K562 (cell line): ENCODE measurements around the gene DSCAM. TPM values are rescaled to one million over a fixed set of nuclear protein-coding genes. Genes with fewer than 3 reads are reported as not detected.

Source experiments
- ATAC-seq: fragments of 200-7000 bp; cut with Tn5 transposase; 3 replicates; pipeline ENCODE4 v1.9.1; 2020; ENCODE audit warnings: moderate library complexity
- BruUV-seq: library from RNA; stranded (reverse); fragments of 400-500 nt; replicated peaks from 2 replicates; lab custom pipeline; 2021; lab: Mats Ljungman, UMichigan
- CTCF ChIA-PET: fragments of 300-600 bp; formaldehyde crosslinking; extraction: SDS; loops from one replicate; lab custom pipeline; 2021; ENCODE audit warnings: low intra/inter-chr PET ratio; lab: Yijun Ruan, JAX
- POLR2A ChIA-PET: fragments of 300-600, 350-650 bp; sonication (Branson Sonifier 250); formaldehyde crosslinking; extraction: SDS; loops from one replicate; lab custom pipeline; 2021; ENCODE audit warnings: antibody characterized with exemption, inconsistent platforms; lab: Yijun Ruan, JAX
- DNase-seq, 4 experiments: peaks; one replicate each; pipeline versions ENCODE4 v3.0.0 to v3.0.0-alpha.2; 2011 to 2018; ENCODE audit warnings: low spot score in 3 of 4, mixed read lengths in 3 of 4; ENCODE audit errors: extremely low read depth in 1 of 4
- FAIRE-seq: peaks from 2 replicates; lab custom pipeline; 2011; peaks lifted over from hg19 to GRCh38; lab: Jason Lieb, UNC
- H2AFZ ChIP-seq: 2 replicates; pipeline ENCODE4 v1.6.0; 2011; ENCODE audit warnings: low read depth, low read length, control low read depth, inconsistent platforms
- H3K27ac ChIP-seq: fragments of 200-600 bp; 3 replicates; pipeline ENCODE4 v1.8.0; 2011; ENCODE audit warnings: low read depth, mild to moderate bottlenecking, control low read depth, inconsistent platforms, low read length, moderate library complexity, mixed read lengths; ENCODE audit errors: extremely low read depth
- H3K27me3 ChIP-seq, 2 experiments: fragments of 300-600 bp in 1 of 2; 2 replicates in 1 of 2; 3 replicates in 1 of 2; pipeline versions ENCODE4 v1.6.0 to v1.8.0; 2011; ENCODE audit warnings: inconsistent platforms in 2 of 2, low read length in 2 of 2, mild to moderate bottlenecking in 1 of 2, mixed read lengths in 1 of 2, moderate library complexity in 1 of 2; ENCODE audit not compliant: control insufficient read depth in 2 of 2, insufficient read depth in 2 of 2
- H3K36me3 ChIP-seq: fragments of 300-600 bp; 3 replicates; pipeline ENCODE4 v1.8.0; 2011; ENCODE audit warnings: mild to moderate bottlenecking, low read length, inconsistent platforms; ENCODE audit not compliant: control insufficient read depth, insufficient read depth
- H3K4me1 ChIP-seq, 2 experiments: fragments of 200-600 bp in 1 of 2; replicated peaks in 1 of 2; 2 replicates in 1 of 2; 3 replicates in 1 of 2; pipeline versions ENCODE4 v1.5.1 to v1.8.0; 2011; ENCODE audit warnings: inconsistent platforms in 2 of 2, low read length in 2 of 2, mild to moderate bottlenecking in 1 of 2, mixed read lengths in 1 of 2, moderate library complexity in 1 of 2; ENCODE audit not compliant: control insufficient read depth in 2 of 2, insufficient read depth in 2 of 2
- H3K4me2 ChIP-seq: 2 replicates; pipeline ENCODE4 v1.6.1; 2011; ENCODE audit warnings: low read length, control low read depth, inconsistent platforms, mixed read lengths; ENCODE audit not compliant: insufficient read depth
- H3K4me3 ChIP-seq: fragments of 200-600 bp; sonication (generic), shearing (Covaris generic); 2 replicates; pipeline ENCODE4 v1.5.1; 2016; ENCODE audit warnings: control low read depth, inconsistent platforms
- H3K79me2 ChIP-seq: fragments of 200-600 bp; 3 replicates; pipeline ENCODE4 v1.8.0; 2011; ENCODE audit warnings: low read length, inconsistent platforms; ENCODE audit not compliant: control insufficient read depth, insufficient read depth
- H3K9ac ChIP-seq, 2 experiments: 2 replicates each; pipeline versions ENCODE4 v1.6.0 to v1.6.1; 2011; ENCODE audit warnings: low read depth in 2 of 2, low read length in 2 of 2, control low read depth in 1 of 2, inconsistent platforms in 1 of 2, mild to moderate bottlenecking in 1 of 2, mixed read lengths in 1 of 2; ENCODE audit not compliant: insufficient read depth in 1 of 2
- H3K9me1 ChIP-seq: one replicate; pipeline ENCODE4 v1.6.0; 2011; ENCODE audit warnings: inconsistent platforms, mild to moderate bottlenecking, low read length, moderate library complexity; ENCODE audit not compliant: control insufficient read depth, insufficient read depth
- H3K9me3 ChIP-seq: replicated peaks from 2 replicates; pipeline ENCODE4 v1.5.1; 2011; ENCODE audit warnings: low read depth, low read length, inconsistent platforms; ENCODE audit not compliant: control insufficient read depth, insufficient read depth
- H4K20me1 ChIP-seq: replicated peaks from 2 replicates; pipeline ENCODE4 v1.6.1; 2011; ENCODE audit warnings: low read length, inconsistent platforms, mixed read lengths; ENCODE audit not compliant: control insufficient read depth, insufficient read depth
- CEBPB ChIP-seq: fragments of 450-650 bp; IDR thresholded peaks from 2 replicates; pipeline ENCODE4 v1.6.1; 2016; ENCODE audit warnings: missing genetic modification characterization, missing compliant biosample characterization
- CEBPG ChIP-seq, 3 experiments: fragments of 200-800 bp in 1 of 3; sonication (Bioruptor generic) in 1 of 3; sonication (generic) in 1 of 3; formaldehyde crosslinking in 1 of 3; IDR thresholded peaks in 2 of 3; conservative IDR thresholded peaks in 1 of 3; 2 replicates each; pipeline versions ENCODE4 v1.6.1 to v1.8.0; 2016 to 2022; ENCODE audit warnings: missing compliant biosample characterization in 2 of 3, missing genetic modification characterization in 2 of 3, mild to moderate bottlenecking in 1 of 3, missing genetic modification reagents in 1 of 3
- CGGBP1 ChIP-seq: fragments of 250-450 bp; sonication (Bioruptor Pico); IDR thresholded peaks from 2 replicates; pipeline ENCODE4 v1.9.0; 2021; ENCODE audit warnings: mild to moderate bottlenecking
- DEAF1 ChIP-seq: fragments of 450-650 bp; formaldehyde crosslinking; IDR thresholded peaks from 2 replicates; pipeline ENCODE4 v1.4.0; 2020; ENCODE audit warnings: mild to moderate bottlenecking, moderate library complexity
- E2F1 ChIP-seq: sonication (generic); formaldehyde crosslinking; IDR thresholded peaks from 2 replicates; pipeline ENCODE4 v1.8.1; 2023; ENCODE audit warnings: mild to moderate bottlenecking, missing genetic modification reagents, moderate library complexity
- EHMT2 ChIP-seq: fragments of 450-650 bp; IDR thresholded peaks from 2 replicates; pipeline ENCODE4 v1.6.1; 2018; ENCODE audit warnings: antibody characterized with exemption
- FOXP4 ChIP-seq: sonication (generic); formaldehyde crosslinking; IDR thresholded peaks from 2 replicates; pipeline ENCODE4 v1.8.0; 2022; ENCODE audit warnings: mild to moderate bottlenecking, missing genetic modification reagents, borderline replicate concordance
- HINFP ChIP-seq: fragments of 450-650 bp; conservative IDR thresholded peaks from 2 replicates; pipeline ENCODE4 v1.6.1; 2016; ENCODE audit warnings: missing genetic modification characterization, low read depth, mild to moderate bottlenecking, control low read depth, missing compliant biosample characterization
- YY1 ChIP-seq, 3 experiments: IDR thresholded peaks; 2 replicates each; pipeline ENCODE4 v1.6.1; 2011; ENCODE audit warnings: low read length in 2 of 3, mild to moderate bottlenecking in 2 of 3, moderate library complexity in 2 of 3, borderline replicate concordance in 1 of 3, control low read depth in 1 of 3, low read depth in 1 of 3; ENCODE audit not compliant: insufficient read depth in 3 of 3, insufficient replicate concordance in 2 of 3, control insufficient read depth in 1 of 3, insufficient read length in 1 of 3; ENCODE audit errors: extremely low read depth in 1 of 3
- ZNF354B ChIP-seq: fragments of 250-450 bp; sonication (Bioruptor Pico); IDR thresholded peaks from 2 replicates; pipeline ENCODE4 v1.4.0; 2020
- ZNF695 ChIP-seq: fragments of 450-650 bp; formaldehyde crosslinking; IDR thresholded peaks from 2 replicates; pipeline ENCODE4 v1.4.0; 2020; ENCODE audit warnings: mild to moderate bottlenecking, moderate library complexity
- WGBS: fragments of 100-300 bp; shearing (Covaris generic); methylation state at CpG from one replicate; pipeline ENCODE4 v1.1.6; 2016; ENCODE audit warnings: low coverage, mixed read lengths; ENCODE audit not compliant: insufficient coverage; ENCODE audit errors: missing lambda C conversion rate; 5-methylcytosine and 5-hydroxymethylcytosine counted together
- in situ Hi-C: fragments of 300-500 bp; cut with MboI; formaldehyde crosslinking; loops from 4 replicates; pipeline ENCODE4 v1.15.0; 2018; ENCODE audit warnings: inconsistent platforms, mixed read lengths
- intact Hi-C: fragments of 100-400 bp; cut with micrococcal nuclease; formaldehyde crosslinking; loops from 2 replicates; pipeline ENCODE4 v1.14.2; 2022
- polyA plus RNA-seq, 8 experiments: library from polyadenylated mRNA; depleted of rRNA in 4 of 8; stranded (reverse) in 5 of 8; unstranded in 3 of 8; fragments of >200 nt; fragmentation: Nextera tagmentation in 2 of 8; fragmentation: Illumina TruSeq in 1 of 8; extraction: Ambion mirVana in 2 of 8; extraction: Trizol in 1 of 8; gene quantifications; 2 replicates each; pipeline versions ENCODE4 v1.2.1 to v1.2.3, GENCODE V29; 2011 to 2014; ENCODE audit warnings: inconsistent platforms in 1 of 8, missing spikeins in 1 of 8
- total RNA-seq, 7 experiments: library from RNA; depleted of rRNA in 6 of 7; stranded (reverse); fragments of >200 nt in 6 of 7; fragmentation: Illumina TruSeq in 2 of 7; extraction: Trizol in 2 of 7; gene quantifications; 2 replicates each; pipeline versions ENCODE4 v1.2.1 to v1.2.3, GENCODE V29; 2011 to 2021; ENCODE audit warnings: low replicate concordance in 1 of 7

Gene DSCAM
- total and polyA plus RNA-seq, 9 of the 15 experiments (the other 6 are each of a cell fraction or from before 2014, with no cell fraction given): not detected

GRCh38 chr21:40631211-40631610 is 215.7 kb downstream of the DSCAM start (continued):
- no peak for TF ChIP-seq HINFP
- TF ChIP-seq EHMT2: no peak

GRCh38 chr21:40625991-40626390 is 221.0 kb downstream of the DSCAM start:
- Histone ChIP-seq H3K27ac (no peak overlapping the region), H3K4me2 (no peak overlapping the region), H3K9ac (no peak overlapping the region), H2AFZ (no peak overlapping the region), H3K4me3 (no peak overlapping the region), H3K9me1 (no peaks in the 10 kb centered on the region), H3K79me2 (no peaks in the 10 kb centered on the region), H3K36me3 (no peaks in the 10 kb centered on the region), H3K4me1 (no peaks in the 10 kb centered on the region), H4K20me1 (no peaks in the 10 kb centered on the region), H3K9me3 (no peaks in the 10 kb centered on the region), H3K27me3 (no peaks in the 10 kb centered on the region)
- TF ChIP-seq FOXP4 (CRISPR knock-in tag) (no peak), CGGBP1 (CRISPR knock-in tag) (no peak), YY1 (IDR thresholded peaks at IDR 0.05; ENCODE audit: borderline replicate concordance in 1 of 3, control insufficient read depth in 1 of 3, extremely low read depth in 1 of 3, insufficient read depth in 3 of 3, insufficient read length in 1 of 3, insufficient replicate concordance in 2 of 3, low read depth in 1 of 3, low read length in 2 of 3) (no peak), DEAF1 (CRISPR knock-in tag) (no peak), ZNF695 (CRISPR knock-in tag) (no peak), CEBPB (tag) (peak; percentile 40; the same call in 1 of the 2 replicates), E2F1 (no peak), CEBPG (CRISPR knock-in tag; IDR thresholded peaks at IDR 0.05) (no peak), CEBPG (tag; conservative IDR thresholded peaks at IDR 0.05 in 1 of 2, IDR thresholded peaks at IDR 0.05 in 1 of 2) (peak in 1 of 2 experiments; percentile 79; a peak in 2 of 4 replicates), ZNF354B (CRISPR knock-in tag) (no peak)
- no TSS peak for BruUV-seq
- FAIRE-seq (no peak), ATAC-seq (no peak), DNase-seq (no peak)
- ChIA-PET CTCF (no interaction called here), POLR2A (no interaction called here)
- WGBS: 0% methylated on average over 3 of the region's 3 CpGs
- in situ Hi-C loops: no loop called here
- intact Hi-C loops: no loop called here
